ENCODE data around the gene TBCA. TPM values are rescaled to one million over a fixed set of nuclear protein-coding genes. Genes with fewer than 3 reads are reported as not detected.

Gene TBCA
- total RNA-seq, 4 donors from 2014 or later, result 128 to 152 (median 146) TPM

- H3K36me3 ChIP-seq, result no peaks in the 10 kb centered on the region
- no peak for DNase-seq (ENCODE audit: extremely low spot score)
- no peaks in the 10 kb centered on the region for H3K27me3 ChIP-seq
- no peak overlapping the region for H3K4me3 ChIP-seq
- TF ChIP-seq POLR2AphosphoS5 (IDR thresholded peaks at IDR 0.05) (no peak), CTCF (IDR thresholded peaks at IDR 0.05) (no peak), EP300 (IDR thresholded peaks at IDR 0.05) (no peak)
- intact Hi-C loops (cut with DNase I), result no loop called here
- 90% methylated on average over 1 of the region's 1 CpG for WGBS
- H3K9me3 ChIP-seq, result peaks cover 0 to 17% (median 2%) of the 10 kb centered on the region in 4 donors
- no peak overlapping the region for H3K27ac ChIP-seq (replicated peaks in 1 of 4)
- H3K4me1 ChIP-seq, result peaks cover 0 to 9% (median 0%) of the 10 kb centered on the region in 4 donors
These were observed 30.2 kb upstream of the TBCA start for GRCh38 chr5:77806213-77806843.

- WGBS, result 63% methylated on average over 1 of the region's 1 CpG
- no peak overlapping the region for H3K4me3 ChIP-seq
- no peak for DNase-seq (ENCODE audit: extremely low spot score)
These were observed 22.3 kb upstream of the TBCA start for GRCh38 chr5:77798456-77798855.

GRCh38 chr5:77797136-77797535, 21.0 kb upstream of the TBCA start:
- 96% methylated on average over 1 of the region's 1 CpG for WGBS
- intact Hi-C loops (cut with DNase I), result no loop called here
- H3K27ac ChIP-seq (replicated peaks in 1 of 4), result no peak overlapping the region
- H3K9me3 ChIP-seq, result peaks cover 0 to 15% (median 5%) of the 10 kb centered on the region in 4 donors
- no peak overlapping the region for H3K4me3 ChIP-seq
- no peaks in the 10 kb centered on the region for H3K4me1 ChIP-seq
- H3K36me3 ChIP-seq, result no peaks in the 10 kb centered on the region
- H3K27me3 ChIP-seq, result no peaks in the 10 kb centered on the region
- no peak for DNase-seq (ENCODE audit: extremely low spot score)
- TF ChIP-seq EP300 (IDR thresholded peaks at IDR 0.05) (no peak), POLR2AphosphoS5 (IDR thresholded peaks at IDR 0.05) (no peak), CTCF (IDR thresholded peaks at IDR 0.05) (no peak), POLR2A (IDR thresholded peaks at IDR 0.05; ENCODE audit: low read depth) (no peak)

More at GRCh38 chr5:77798456-77798855, 22.3 kb upstream of the TBCA start:
- no peak for TF ChIP-seq CTCF (IDR thresholded peaks at IDR 0.05)
- no peak for TF ChIP-seq EP300 (IDR thresholded peaks at IDR 0.05)
- no peak for TF ChIP-seq POLR2A (IDR thresholded peaks at IDR 0.05; ENCODE audit: low read depth)
- Histone ChIP-seq H3K27me3 (no peaks in the 10 kb centered on the region), H3K4me1 (no peaks in the 10 kb centered on the region), H3K36me3 (no peaks in the 10 kb centered on the region), H3K9me3 (peaks cover 0 to 18% (median 8%) of the 10 kb centered on the region in 4 donors), H3K27ac (replicated peaks in 1 of 4) (no peak overlapping the region)
- intact Hi-C loops (cut with DNase I), result no loop called here

GRCh38 chr5:77795846-77796245, 19.7 kb upstream of the TBCA start:
- Histone ChIP-seq H3K27ac (replicated peaks in 1 of 4) (no peak overlapping the region), H3K4me1 (no peaks in the 10 kb centered on the region), H3K9me3 (peaks cover 0 to 15% (median 0%) of the 10 kb centered on the region in 4 donors), H3K36me3 (no peaks in the 10 kb centered on the region), H3K4me3 (no peak overlapping the region), H3K27me3 (no peaks in the 10 kb centered on the region)
- no peak for DNase-seq (ENCODE audit: extremely low spot score)
- 87% methylated on average over 3 of the region's 3 CpGs for WGBS
- intact Hi-C loops (cut with DNase I), result no loop called here
- no peak for TF ChIP-seq EP300 (IDR thresholded peaks at IDR 0.05)
- no peak for TF ChIP-seq POLR2A (IDR thresholded peaks at IDR 0.05; ENCODE audit: low read depth)
- no peak for TF ChIP-seq CTCF (IDR thresholded peaks at IDR 0.05)
- no peak for TF ChIP-seq POLR2AphosphoS5 (IDR thresholded peaks at IDR 0.05)

- Histone ChIP-seq H3K27me3 (no peaks in the 10 kb centered on the region), H3K4me1 (no peaks in the 10 kb centered on the region), H3K36me3 (no peaks in the 10 kb centered on the region), H3K4me3 (no peak overlapping the region), H3K27ac (replicated peaks in 1 of 4) (no peak overlapping the region), H3K9me3 (peaks cover 0 to 9% (median 0%) of the 10 kb centered on the region in 4 donors)
- no peak for TF ChIP-seq CTCF (IDR thresholded peaks at IDR 0.05)
- no peak for TF ChIP-seq POLR2AphosphoS5 (IDR thresholded peaks at IDR 0.05)
- TF ChIP-seq POLR2A (IDR thresholded peaks at IDR 0.05; ENCODE audit: low read depth), result no peak
- TF ChIP-seq EP300 (IDR thresholded peaks at IDR 0.05), result no peak
- DNase-seq (ENCODE audit: extremely low spot score), result no peak
- intact Hi-C loops (cut with DNase I), result no loop called here
- 72% methylated on average over 2 of the region's 2 CpGs for WGBS
These were observed 19.1 kb upstream of the TBCA start for GRCh38 chr5:77795268-77795667.
